ENCODE results near the gene DNAJB5.

DNA sequence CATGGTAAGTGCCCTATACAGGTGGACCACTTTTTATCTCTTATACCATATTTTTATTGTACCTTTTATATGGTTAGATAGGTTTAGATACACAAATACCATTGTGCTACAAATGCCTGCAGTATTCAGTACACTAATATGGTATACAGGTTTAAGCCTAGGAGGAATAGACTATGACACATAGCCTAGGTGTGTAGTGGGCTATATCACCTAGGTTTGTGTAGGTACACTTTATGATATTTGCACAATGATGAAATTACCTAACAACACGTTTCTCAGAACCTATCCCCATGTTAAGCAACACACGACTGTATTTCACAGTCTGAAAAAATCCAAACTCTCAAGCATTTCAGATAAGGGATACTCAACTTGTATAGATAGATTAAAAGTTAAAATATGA, 41.1 kb upstream of the DNAJB5 start:
- TF ChIP-seq, protein P1, sequence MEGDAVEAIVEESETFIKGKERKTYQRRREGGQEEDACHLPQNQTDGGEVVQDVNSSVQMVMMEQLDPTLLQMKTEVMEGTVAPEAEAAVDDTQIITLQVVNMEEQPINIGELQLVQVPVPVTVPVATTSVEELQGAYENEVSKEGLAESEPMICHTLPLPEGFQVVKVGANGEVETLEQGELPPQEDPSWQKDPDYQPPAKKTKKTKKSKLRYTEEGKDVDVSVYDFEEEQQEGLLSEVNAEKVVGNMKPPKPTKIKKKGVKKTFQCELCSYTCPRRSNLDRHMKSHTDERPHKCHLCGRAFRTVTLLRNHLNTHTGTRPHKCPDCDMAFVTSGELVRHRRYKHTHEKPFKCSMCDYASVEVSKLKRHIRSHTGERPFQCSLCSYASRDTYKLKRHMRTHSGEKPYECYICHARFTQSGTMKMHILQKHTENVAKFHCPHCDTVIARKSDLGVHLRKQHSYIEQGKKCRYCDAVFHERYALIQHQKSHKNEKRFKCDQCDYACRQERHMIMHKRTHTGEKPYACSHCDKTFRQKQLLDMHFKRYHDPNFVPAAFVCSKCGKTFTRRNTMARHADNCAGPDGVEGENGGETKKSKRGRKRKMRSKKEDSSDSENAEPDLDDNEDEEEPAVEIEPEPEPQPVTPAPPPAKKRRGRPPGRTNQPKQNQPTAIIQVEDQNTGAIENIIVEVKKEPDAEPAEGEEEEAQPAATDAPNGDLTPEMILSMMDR (IDR thresholded peaks at IDR 0.05) = no peak
- no peak for TF ChIP-seq POLR2A (IDR thresholded peaks at IDR 0.05)
